HepG2 (cell line): ENCODE results near the gene ARHGEF16. TPM values are rescaled to one million over a fixed set of nuclear protein-coding genes. Genes with fewer than 3 reads are reported as not detected.

Experiments used
- CHD4 ChIP-seq: fragments of 200-600 bp; sonication (generic); IDR thresholded peaks from 2 replicates; pipeline ENCODE4 v1.7.0; 2017; ENCODE audit warnings: mild to moderate bottlenecking, low read length, borderline replicate concordance
- FOXC1 ChIP-seq: sonication (generic); formaldehyde crosslinking; IDR thresholded peaks from 2 replicates; pipeline ENCODE4 v1.8.0; 2022; ENCODE audit warnings: mild to moderate bottlenecking, missing genetic modification reagents, borderline replicate concordance
- KLF9 ChIP-seq: IDR thresholded peaks from 2 replicates; pipeline ENCODE4 v1.6.1; 2016; ENCODE audit warnings: low read depth
- ONECUT2 ChIP-seq: sonication (generic); formaldehyde crosslinking; IDR thresholded peaks from 2 replicates; pipeline ENCODE4 v1.4.0; 2020; ENCODE audit warnings: missing genetic modification reagents
- POLR2AphosphoS2 ChIP-seq: IDR thresholded peaks from 2 replicates; pipeline ENCODE4 v1.6.1; 2011; ENCODE audit warnings: low read depth, low read length, improper control_type of control experiment
- SSRP1 ChIP-seq: IDR thresholded peaks from 2 replicates; pipeline ENCODE4 v1.6.1; 2016; ENCODE audit warnings: control low read depth
- TBX2 ChIP-seq: sonication (generic); formaldehyde crosslinking; IDR thresholded peaks from 2 replicates; pipeline ENCODE4 v1.5.0; 2020; ENCODE audit warnings: missing genetic modification reagents, mild to moderate bottlenecking, borderline replicate concordance
- THAP9 ChIP-seq: sonication (generic); formaldehyde crosslinking; IDR thresholded peaks from 2 replicates; pipeline ENCODE4; 2020; ENCODE audit warnings: missing genetic modification reagents, mild to moderate bottlenecking, borderline replicate concordance
- WIZ ChIP-seq: sonication (generic); formaldehyde crosslinking; IDR thresholded peaks from 2 replicates; pipeline ENCODE4 v1.5.1; 2020; ENCODE audit warnings: mild to moderate bottlenecking, missing genetic modification reagents
- ZBTB10 ChIP-seq: sonication (generic); formaldehyde crosslinking; IDR thresholded peaks from 2 replicates; pipeline ENCODE4 v1.4.0; 2020; ENCODE audit warnings: missing genetic modification reagents, borderline replicate concordance
- ZFP36 ChIP-seq: fragments of 150-350 bp; IDR thresholded peaks from 2 replicates; pipeline ENCODE4 v1.6.1; 2018; ENCODE audit warnings: borderline replicate concordance, low read length, low read depth; ENCODE audit not compliant: partially characterized antibody
- ZNF282 ChIP-seq: fragments of 450-650 bp; IDR thresholded peaks from 2 replicates; pipeline ENCODE4 v1.6.1; 2018; ENCODE audit not compliant: partially characterized antibody
- ZNF350 ChIP-seq: sonication (generic); formaldehyde crosslinking; IDR thresholded peaks from 2 replicates; pipeline ENCODE4 v1.4.0; 2020; ENCODE audit warnings: mild to moderate bottlenecking, low read depth, missing genetic modification reagents, borderline replicate concordance
- ZNF501 ChIP-seq: sonication (generic); formaldehyde crosslinking; IDR thresholded peaks from 2 replicates; pipeline ENCODE4 v1.5.1; 2020; ENCODE audit warnings: mild to moderate bottlenecking, moderate library complexity, missing genetic modification reagents
- ZNF563 ChIP-seq: sonication (generic); formaldehyde crosslinking; IDR thresholded peaks from 2 replicates; pipeline ENCODE4 v1.8.0; 2022; ENCODE audit warnings: mild to moderate bottlenecking, moderate library complexity, missing genetic modification reagents
- ZNF660 ChIP-seq: sonication (generic); formaldehyde crosslinking; IDR thresholded peaks from 2 replicates; pipeline ENCODE4 v1.5.1; 2020; ENCODE audit warnings: mild to moderate bottlenecking, low read depth, missing genetic modification reagents, borderline replicate concordance
- ZNF7 ChIP-seq: IDR thresholded peaks from 2 replicates; pipeline ENCODE4 v1.6.1; 2016; ENCODE audit warnings: missing biosample characterization, missing genetic modification reagents
- polyA plus RNA-seq, 8 experiments: library from polyadenylated mRNA; depleted of rRNA in 3 of 8; stranded (reverse) in 7 of 8; unstranded in 1 of 8; fragments of >200 nt; fragmentation: Illumina TruSeq in 4 of 8; extraction: Trizol in 4 of 8; gene quantifications; 2 replicates each; pipeline versions ENCODE4 v1.2.1 to v1.2.3, GENCODE V29; 2011 to 2016; ENCODE audit warnings: low read depth in 4 of 8, missing spikeins in 1 of 8, mixed read lengths in 1 of 8; ENCODE audit not compliant: insufficient read depth in 1 of 8
- total RNA-seq, 5 experiments: library from RNA; depleted of rRNA; stranded (reverse); fragments of >200 nt; fragmentation: Illumina TruSeq; extraction: Trizol; gene quantifications; 2 replicates each; pipeline ENCODE4 v1.2.3, GENCODE V29; 2016; ENCODE audit warnings: low read depth in 1 of 5
- TF ChIP-seq, protein P1 (sequence below): sonication (generic); formaldehyde crosslinking; conservative IDR thresholded peaks from 2 replicates; pipeline ENCODE4 v1.4.0; 2020; ENCODE audit warnings: mild to moderate bottlenecking, missing genetic modification reagents, moderate library complexity

Gene ARHGEF16
- total and polyA plus RNA-seq, 2 of the 13 experiments (the other 11 are each of a cell fraction or from before 2014, with no cell fraction given) = 20.3 to 39.9 TPM

DNA sequence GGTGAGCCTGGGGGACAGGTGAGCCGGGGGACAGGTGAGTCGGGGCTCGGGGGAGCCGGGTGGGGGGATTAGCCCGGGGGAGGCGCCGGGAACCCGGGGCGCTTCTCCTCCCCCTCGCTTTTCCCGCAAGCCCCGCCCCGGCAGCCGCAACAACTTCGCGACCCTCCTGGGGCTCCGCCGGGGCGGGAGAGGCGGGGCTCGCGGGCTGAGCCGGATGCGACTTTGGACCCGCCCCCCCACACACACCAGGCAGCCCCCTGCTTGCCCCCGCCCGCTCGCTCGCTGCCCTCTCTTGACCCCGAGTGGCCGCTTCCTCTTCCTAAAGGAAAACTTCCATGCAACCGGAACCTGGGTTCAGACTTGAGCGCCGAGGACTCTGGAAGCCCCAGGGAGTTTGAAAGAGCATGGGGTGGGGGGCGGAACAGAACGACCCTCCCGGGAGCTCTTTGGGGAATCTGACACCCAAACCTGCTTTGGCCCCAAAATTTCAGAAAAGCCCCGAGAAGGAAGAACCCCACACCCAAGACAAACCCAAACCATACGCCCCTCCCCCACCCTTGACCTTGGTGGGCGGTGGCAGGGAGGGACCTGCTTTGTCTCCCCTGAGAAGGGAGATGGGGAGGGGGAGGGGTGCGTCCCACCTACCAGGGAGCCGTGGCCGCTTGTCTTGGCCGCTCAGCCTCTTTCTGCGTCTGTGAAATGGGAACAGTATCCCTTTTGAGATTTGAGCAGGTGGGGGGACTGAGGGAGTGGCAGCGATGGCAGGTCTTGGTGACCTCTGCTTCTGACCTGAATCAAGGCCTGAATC is 550 bp downstream of the ARHGEF16 start (continued):
- TF ChIP-seq, protein P1, sequence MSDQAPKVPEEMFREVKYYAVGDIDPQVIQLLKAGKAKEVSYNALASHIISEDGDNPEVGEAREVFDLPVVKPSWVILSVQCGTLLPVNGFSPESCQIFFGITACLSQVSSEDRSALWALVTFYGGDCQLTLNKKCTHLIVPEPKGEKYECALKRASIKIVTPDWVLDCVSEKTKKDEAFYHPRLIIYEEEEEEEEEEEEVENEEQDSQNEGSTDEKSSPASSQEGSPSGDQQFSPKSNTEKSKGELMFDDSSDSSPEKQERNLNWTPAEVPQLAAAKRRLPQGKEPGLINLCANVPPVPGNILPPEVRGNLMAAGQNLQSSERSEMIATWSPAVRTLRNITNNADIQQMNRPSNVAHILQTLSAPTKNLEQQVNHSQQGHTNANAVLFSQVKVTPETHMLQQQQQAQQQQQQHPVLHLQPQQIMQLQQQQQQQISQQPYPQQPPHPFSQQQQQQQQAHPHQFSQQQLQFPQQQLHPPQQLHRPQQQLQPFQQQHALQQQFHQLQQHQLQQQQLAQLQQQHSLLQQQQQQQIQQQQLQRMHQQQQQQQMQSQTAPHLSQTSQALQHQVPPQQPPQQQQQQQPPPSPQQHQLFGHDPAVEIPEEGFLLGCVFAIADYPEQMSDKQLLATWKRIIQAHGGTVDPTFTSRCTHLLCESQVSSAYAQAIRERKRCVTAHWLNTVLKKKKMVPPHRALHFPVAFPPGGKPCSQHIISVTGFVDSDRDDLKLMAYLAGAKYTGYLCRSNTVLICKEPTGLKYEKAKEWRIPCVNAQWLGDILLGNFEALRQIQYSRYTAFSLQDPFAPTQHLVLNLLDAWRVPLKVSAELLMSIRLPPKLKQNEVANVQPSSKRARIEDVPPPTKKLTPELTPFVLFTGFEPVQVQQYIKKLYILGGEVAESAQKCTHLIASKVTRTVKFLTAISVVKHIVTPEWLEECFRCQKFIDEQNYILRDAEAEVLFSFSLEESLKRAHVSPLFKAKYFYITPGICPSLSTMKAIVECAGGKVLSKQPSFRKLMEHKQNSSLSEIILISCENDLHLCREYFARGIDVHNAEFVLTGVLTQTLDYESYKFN = peak; percentile 88
- TF ChIP-seq ZBTB10 (peak; percentile 66; the same call in 1 of the 2 replicates), ZNF282 (no peak), FOXC1 (CRISPR knock-in tag) (no peak), ONECUT2 (no peak), ZNF501 (CRISPR knock-in tag) (no peak), ZFP36 (no peak), THAP9 (CRISPR knock-in tag) (no peak), ZNF563 (no peak), ZNF7 (CRISPR knock-in tag) (no peak), TBX2 (CRISPR knock-in tag) (peak; percentile 56), ZNF660 (no peak), ZNF350 (CRISPR knock-in tag) (peak; percentile 20; the same call in 1 of the 2 replicates), CHD4 (no peak; the same call in 1 of the 2 replicates), WIZ (CRISPR knock-in tag) (no peak), KLF9 (CRISPR knock-in tag) (no peak), POLR2AphosphoS2 (no peak), SSRP1 (CRISPR knock-in tag) (peak; percentile 18; the same call in 1 of the 2 replicates)
